ENCODE measurements around the gene PANK2.
"Not testable (repeated sequence)": the region's sequence is repeated elsewhere in the genome, so short reads cannot be mapped to it uniquely, and the experiment has no call there.

Gene PANK2

DNA sequence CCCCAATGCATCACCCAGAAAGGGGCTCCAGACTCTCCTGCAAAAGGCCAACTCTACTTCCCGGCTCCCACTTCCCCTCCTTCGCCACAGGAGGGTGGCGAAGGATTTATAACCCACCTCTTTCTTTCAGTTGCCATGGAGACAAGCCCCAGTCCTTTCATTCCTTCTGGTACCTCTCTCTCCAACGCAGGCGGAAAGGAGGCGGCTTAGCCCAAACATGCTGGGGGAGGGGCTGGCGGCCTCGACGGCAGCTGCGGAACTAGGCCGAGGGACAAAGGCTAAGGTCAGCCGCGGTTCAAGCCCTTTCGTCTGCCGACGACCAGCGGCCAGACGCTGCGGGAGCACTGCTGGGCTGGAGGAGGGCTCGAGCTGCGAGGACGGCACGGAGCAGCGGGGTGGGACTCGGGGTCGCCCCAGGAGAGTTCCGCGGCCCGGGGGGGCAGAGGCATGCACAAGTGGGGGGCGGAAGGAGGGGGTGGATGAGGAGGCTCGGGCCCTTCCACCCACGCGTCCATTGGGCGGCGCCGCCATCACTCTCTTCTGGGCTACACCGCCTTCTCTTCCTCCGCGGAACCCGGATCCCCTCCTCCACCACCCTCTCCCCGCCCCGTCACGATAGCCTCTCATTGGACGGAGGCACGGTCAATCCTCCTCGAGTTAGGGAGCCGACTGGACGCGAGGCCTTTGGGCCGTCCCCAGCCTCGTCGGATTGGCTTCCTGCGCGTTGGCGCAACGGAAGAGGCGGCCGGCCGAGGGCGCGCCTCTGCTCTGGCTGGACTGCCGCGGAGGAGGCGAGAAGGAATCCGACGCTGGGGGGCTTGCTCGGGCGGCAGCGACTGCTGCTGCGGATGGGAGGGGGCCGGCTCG is at the start of gene PANK2:
PANK2 (plus strand) TSS at position 766 of the 867 bp plus-strand sequence.
- DNase-seq = peak; percentile 100

DNA sequence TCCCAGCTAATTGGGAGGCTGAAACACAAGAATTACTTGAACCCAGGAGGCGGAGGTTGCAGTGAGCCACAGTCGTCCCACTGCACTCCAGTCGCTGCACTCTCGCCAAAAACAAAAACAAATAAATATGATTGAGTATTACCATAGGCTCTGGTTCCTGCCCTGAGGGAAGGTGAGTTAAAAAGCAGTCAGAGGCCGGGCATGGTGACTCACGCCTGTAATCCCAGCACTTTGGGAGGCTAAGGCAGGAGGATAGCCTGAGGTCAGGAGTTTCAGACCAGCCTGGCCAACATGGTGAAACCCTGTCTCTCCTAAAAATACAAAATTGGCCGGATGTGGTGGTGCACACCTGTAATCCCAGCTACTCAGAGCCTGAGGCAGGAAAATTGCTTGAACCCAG is 49.0 kb upstream of the PANK2 start:
- DNase-seq = not testable (repeated sequence)

DNA sequence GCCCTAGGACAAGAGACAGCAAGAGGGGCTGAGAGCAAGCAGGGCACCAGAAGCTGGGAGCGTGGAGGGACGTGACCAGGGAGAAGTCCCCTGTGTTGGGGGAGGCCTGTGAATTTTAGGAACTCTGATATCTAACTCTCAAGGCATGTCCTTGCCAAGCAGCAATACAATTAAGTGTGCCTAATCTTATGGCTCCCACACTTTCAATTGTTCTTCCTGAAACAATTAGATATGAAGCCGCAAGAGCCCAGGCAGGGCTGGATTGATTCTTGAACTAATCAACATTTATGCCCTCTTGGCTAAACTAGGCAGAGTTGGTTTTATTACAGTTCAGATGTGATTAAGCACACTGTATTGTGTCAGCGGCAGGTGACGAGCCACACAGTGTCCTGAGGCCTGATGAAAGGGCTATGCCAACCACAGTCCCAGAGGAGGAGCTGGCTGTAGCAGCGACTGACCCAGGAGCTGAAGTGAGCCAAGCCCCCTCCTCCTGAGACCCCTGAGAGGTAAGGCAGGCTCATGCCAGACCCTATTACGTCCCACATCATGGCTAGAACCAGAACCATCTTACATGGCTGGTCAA is 46.7 kb upstream of the PANK2 start:
- DNase-seq = no peak

DNA sequence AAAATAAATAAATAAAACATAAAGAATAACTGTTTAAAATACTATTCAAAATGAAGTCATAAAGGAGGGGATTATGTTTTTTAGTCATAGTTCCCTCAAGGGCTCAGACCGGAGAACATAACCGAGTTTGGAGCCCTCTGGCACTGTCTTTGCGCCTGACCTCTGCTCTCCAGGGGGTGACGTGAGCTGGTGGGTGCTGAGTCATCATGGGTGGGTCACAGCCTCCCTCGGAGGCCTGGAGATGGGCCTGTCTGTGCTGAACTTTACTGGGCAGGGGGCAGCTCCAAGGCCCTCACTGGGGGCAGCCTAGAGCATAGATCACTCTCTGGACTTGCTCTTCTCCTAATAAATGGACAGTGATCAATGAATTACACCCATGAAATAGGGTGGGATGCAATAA is 45.7 kb upstream of the PANK2 start:
- peak; percentile 45 for DNase-seq

- not testable (repeated sequence) for DNase-seq
Measured at GRCh38 chr20:3843990-3844619, 45.1 kb upstream of the PANK2 start.

GRCh38 chr20:3846378-3846739 is 42.8 kb upstream of the PANK2 start:
- DNase-seq = no peak

DNA sequence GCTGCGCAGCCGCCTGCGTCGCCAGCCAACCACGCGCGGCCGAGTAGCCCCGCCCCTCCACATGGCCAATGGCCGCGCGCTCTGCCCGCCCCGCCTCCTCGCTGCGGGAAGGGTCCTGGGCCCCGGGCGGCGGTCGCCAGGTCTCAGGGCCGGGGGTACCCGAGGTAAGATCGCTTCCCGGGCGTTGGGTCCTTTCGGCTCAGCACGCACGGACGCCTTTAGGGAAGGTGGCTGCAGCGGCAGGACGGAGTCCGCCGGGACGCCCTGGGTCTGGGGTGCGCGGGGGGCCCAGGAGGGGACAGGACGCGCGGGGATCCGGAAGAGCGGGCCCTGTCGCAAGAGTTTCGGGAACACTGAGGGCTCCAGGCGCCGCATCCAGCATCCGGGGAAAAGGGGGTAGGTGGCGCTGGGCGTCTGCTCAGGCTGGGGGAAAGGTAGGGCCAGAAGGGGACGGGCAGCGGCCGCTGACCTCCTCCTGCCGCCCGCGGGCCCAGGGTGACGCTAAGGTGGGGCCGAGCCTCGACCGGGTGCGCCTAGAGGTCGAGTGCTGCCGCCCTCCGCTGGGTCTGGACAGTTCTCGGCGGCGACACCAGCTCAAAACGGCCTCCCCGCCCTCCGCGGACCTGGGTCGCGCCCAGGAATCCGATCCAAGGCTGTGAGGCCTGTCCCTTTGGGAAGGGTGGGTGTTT is 42.3 kb upstream of the PANK2 start, which contains the start of gene MAVS:
MAVS (plus strand) TSS at position 95 of the 689 bp plus-strand sequence. CDS start 7,791 bp downstream, outside the sequence.
- peak; percentile 75 for DNase-seq

DNA sequence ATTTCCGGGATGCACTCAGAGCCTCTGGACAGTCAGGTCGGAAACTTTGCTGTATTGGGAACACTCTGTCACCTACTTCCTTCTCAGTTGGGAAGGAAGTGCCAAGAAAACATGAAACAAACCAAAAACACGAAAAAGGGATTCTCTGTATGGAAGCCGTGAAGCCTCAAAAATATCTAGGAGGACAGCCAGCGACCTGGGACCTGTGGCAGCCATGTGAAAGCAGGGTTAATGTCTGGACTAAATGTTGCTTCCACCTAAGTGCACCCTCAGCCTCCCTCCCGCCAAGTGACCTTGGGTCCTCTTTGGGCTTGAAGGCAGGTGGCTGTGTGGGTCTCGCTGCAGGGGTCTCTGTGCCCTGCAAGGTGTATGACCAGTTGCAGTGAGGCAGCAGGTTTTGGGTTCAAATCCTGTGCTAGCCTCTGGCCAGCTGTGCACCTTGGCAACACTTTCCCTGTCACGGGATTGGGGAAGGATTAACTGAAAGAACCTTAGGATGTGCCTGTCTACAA is 41.7 kb upstream of the PANK2 start:
- no peak for DNase-seq

- DNase-seq = no peak
Measured at GRCh38 chr20:3848565-3848964, 40.6 kb upstream of the PANK2 start.

- no peak for DNase-seq
Measured at GRCh38 chr20:3854462-3854871, 34.7 kb upstream of the PANK2 start.

GRCh38 chr20:3857405-3857804 is 31.8 kb upstream of the PANK2 start:
- no peak for DNase-seq

GRCh38 chr20:3858689-3859088 is 30.5 kb upstream of the PANK2 start:
- no peak for DNase-seq

DNA sequence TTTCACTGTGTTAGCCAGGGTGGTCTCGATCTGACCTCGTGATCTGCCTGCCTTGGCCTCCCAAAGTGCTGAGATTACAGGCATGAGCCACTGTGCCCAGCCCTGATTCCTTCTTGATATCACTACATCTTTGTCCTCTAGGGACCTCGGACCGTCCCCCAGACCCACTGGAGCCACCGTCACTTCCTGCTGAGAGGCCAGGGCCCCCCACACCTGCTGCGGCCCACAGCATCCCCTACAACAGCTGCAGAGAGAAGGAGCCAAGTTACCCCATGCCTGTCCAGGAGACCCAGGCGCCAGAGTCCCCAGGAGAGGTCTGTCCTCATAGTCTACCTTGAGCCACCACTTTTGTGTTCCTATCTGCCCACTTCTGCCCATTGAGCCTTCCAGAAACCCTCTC is 28.0 kb upstream of the PANK2 start:
- no peak for DNase-seq

DNA sequence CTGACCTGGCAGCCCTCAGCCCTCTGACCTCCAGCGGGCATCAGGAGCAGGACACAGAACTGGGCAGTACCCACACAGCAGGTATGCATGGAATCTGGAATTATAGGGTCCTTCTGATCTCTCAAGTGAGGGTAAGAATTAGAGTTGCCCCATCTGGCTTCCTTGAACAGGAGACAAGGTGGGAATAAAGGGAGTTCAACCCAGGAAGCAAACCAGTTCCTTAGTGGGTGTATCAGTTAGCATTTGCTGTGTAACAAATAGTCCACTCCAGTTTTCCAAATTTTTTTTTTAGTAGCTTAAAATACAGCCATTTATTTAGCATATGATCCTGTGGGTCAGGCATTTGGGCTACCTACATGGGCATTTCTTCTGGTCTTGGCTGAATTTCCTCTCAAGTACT is 26.9 kb upstream of the PANK2 start:
- DNase-seq = no peak

GRCh38 chr20:3863317-3863716 is 25.9 kb upstream of the PANK2 start:
- DNase-seq = no peak

GRCh38 chr20:3864518-3864917 is 24.7 kb upstream of the PANK2 start:
- DNase-seq = no peak

DNA sequence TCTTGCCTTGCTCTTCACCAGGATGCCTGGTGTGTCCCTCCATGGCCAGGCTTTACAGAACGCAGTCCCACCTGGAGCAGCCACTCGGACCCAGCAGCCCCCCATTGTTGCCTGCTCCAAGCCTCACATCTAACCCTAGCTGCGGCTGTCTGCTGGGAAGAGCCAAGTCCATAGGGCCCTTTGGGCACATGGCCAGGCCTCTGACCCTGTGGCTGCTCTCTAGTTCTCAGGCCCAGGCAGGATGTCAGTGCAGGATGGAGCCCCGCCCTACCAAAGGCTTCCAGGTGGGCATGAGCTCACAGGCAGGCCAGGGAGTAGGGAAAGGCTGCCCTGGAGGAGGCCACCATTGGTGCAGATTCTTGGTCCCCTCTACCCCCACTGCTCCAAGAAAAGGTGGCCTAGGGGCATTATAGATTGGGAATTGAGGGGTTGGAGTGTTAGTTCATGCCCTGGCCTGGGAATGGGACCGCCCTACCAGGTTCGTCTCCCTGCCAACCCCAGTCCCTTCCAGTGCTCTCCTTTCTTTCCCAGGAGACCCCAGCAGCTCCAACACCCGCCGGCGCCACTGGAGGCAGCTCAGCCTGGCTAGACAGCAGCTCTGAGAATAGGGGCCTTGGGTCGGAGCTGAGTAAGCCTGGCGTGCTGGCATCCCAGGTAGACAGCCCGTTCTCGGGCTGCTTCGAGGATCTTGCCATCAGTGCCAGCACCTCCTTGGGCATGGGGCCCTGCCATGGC is 23.9 kb upstream of the PANK2 start:
- DNase-seq = no peak

- no peak for DNase-seq
Measured at GRCh38 chr20:3865887-3866407, 23.2 kb upstream of the PANK2 start.

- DNase-seq = no peak
Measured at GRCh38 chr20:3866464-3866863, 22.7 kb upstream of the PANK2 start.

- no peak for DNase-seq
Measured at GRCh38 chr20:3867802-3868201, 21.4 kb upstream of the PANK2 start.

DNA sequence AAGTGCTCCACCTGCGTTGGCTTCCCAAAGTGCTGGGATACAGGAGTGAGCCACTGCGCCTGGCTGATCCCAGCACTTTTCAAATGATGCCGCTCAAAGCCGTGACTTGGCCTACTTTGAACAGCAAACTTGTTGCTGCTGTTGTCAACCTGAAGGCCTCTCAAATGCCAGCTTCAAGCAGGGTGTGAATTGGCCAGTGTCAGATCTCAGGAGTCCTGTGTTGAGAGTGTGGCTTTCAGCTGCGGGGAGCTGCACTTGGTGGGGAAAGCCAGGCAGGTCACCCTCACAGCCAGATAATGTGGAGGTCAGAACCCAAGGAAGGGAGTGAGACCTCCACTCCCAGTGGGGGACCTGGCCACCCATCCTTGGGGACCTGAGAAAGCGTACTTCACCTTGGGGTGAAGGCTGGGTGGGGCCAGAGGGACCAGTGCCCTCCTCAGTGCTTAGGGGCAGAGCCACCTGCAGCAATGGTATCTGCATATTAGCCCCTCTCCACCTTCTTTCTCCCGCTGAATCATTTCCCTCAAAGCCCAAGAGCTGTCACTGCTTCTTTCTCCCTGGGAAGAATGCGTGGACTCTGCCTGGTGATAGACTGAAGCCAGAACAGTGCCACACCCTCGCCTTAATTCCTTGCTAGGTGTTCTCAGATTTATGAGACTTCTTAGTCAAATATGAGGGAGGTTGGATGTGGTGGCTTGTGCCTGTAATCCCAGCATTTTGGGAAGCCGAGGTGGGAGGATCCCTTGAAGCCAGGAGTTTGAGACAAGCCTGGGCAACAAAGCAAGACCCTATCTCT is 19.1 kb upstream of the PANK2 start:
- no peak for DNase-seq

Data from fibroblast of skin of right quadriceps (primary cell).